Measurements from ENCODE around the gene KCNJ16.

- TF ChIP-seq CTCF (IDR thresholded peaks at IDR 0.05; ENCODE audit: low read depth, low read length, missing input control) (no peak), ZBTB33 (IDR thresholded peaks at IDR 0.05) (no peak), RXRA (IDR thresholded peaks at IDR 0.05) (no peak), TAF1 (conservative IDR thresholded peaks at IDR 0.05) (no peak), MAX (IDR thresholded peaks at IDR 0.05) (no peak), FOXA2 (IDR thresholded peaks at IDR 0.05) (no peak), EGR1 (IDR thresholded peaks at IDR 0.05; ENCODE audit: low read depth in 2 of 2) (no peak), RAD21 (IDR thresholded peaks at IDR 0.05) (no peak), FOXA1 (IDR thresholded peaks at IDR 0.05) (no peak), REST (IDR thresholded peaks at IDR 0.05) (no peak), YY1 (IDR thresholded peaks at IDR 0.05) (no peak), JUND (IDR thresholded peaks at IDR 0.05) (no peak), SP1 (IDR thresholded peaks at IDR 0.05) (no peak), ATF3 (IDR thresholded peaks at IDR 0.05) (no peak)
These were observed 7.9 kb upstream of the KCNJ16 start for GRCh38 chr17:70067134-70067533.
